A673 (cell line): Measurements from ENCODE around the gene ANKLE2.

ENCODE experiments used
- EZH2 ChIP-seq: fragments of 200-600 bp; sonication (generic); IDR thresholded peaks from 2 replicates; pipeline ENCODE4 v1.6.1; 2017; ENCODE audit warnings: borderline replicate concordance, low read depth, mild to moderate bottlenecking, mixed read lengths, antibody characterized with exemption, low read length; ENCODE audit not compliant: poor library complexity, severe bottlenecking
- TF ChIP-seq, protein P1 (sequence below): fragments of 300-800, 200-600 bp; sonication (generic); conservative IDR thresholded peaks from 2 replicates; pipeline ENCODE4 v1.5.1; 2017; ENCODE audit warnings: low read depth, mild to moderate bottlenecking, antibody characterized with exemption, low read length, moderate library complexity, mixed read lengths

DNA sequence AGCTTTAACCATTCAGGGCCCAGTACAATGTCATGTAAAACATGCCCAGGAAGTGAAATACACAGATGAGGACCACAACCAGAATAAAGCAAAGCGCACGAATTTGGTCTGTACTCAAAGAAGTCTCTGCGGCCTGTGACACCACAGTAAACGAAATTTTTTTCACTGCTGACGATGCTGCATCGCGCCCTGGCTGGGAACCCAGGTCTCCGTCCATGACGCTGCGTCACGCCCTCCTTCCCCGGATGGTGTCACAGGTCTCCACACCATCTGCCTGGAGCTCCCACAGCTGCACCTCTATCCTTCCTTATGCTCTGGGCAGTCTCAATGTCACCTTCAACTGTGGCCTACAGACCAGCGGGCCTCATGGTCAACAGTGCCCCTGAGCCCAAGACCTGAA is 17.8 kb downstream of the ANKLE2 start:
- TF ChIP-seq, protein P1, sequence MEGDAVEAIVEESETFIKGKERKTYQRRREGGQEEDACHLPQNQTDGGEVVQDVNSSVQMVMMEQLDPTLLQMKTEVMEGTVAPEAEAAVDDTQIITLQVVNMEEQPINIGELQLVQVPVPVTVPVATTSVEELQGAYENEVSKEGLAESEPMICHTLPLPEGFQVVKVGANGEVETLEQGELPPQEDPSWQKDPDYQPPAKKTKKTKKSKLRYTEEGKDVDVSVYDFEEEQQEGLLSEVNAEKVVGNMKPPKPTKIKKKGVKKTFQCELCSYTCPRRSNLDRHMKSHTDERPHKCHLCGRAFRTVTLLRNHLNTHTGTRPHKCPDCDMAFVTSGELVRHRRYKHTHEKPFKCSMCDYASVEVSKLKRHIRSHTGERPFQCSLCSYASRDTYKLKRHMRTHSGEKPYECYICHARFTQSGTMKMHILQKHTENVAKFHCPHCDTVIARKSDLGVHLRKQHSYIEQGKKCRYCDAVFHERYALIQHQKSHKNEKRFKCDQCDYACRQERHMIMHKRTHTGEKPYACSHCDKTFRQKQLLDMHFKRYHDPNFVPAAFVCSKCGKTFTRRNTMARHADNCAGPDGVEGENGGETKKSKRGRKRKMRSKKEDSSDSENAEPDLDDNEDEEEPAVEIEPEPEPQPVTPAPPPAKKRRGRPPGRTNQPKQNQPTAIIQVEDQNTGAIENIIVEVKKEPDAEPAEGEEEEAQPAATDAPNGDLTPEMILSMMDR = no peak
- no peak for TF ChIP-seq EZH2
